ENCODE results near the gene PARVB. TPM values are rescaled to one million over a fixed set of nuclear protein-coding genes. Genes with fewer than 3 reads are reported as not detected.

The PARVB gene
- total RNA-seq, 1 experiment from 2014 or later, result 37.9 TPM

- no peak overlapping the region for H3K4me3 ChIP-seq (ENCODE audit: insufficient read depth, low read depth, low read length)
- no peaks in the 10 kb centered on the region for H3K36me3 ChIP-seq (replicated peaks; ENCODE audit: control insufficient read depth, insufficient read depth, low read length)
- peak; percentile 33 for DNase-seq
- no peaks in the 10 kb centered on the region for H3K27me3 ChIP-seq (ENCODE audit: control insufficient read depth, insufficient read depth, low read length)
Measured at GRCh38 chr22:44220727-44221680, 196.9 kb downstream of the PARVB start.

GRCh38 chr22:44221710-44222475, 197.8 kb downstream of the PARVB start:
- Histone ChIP-seq H3K27me3 (ENCODE audit: control insufficient read depth, insufficient read depth, low read length) (no peaks in the 10 kb centered on the region), H3K4me3 (ENCODE audit: insufficient read depth, low read depth, low read length) (no peak overlapping the region), H3K36me3 (replicated peaks; ENCODE audit: control insufficient read depth, insufficient read depth, low read length) (no peaks in the 10 kb centered on the region)
- peak; percentile 3 for DNase-seq

Other genes with a start within 250 kb of the PARVB start
- gene EFCAB6, start 212.0 kb upstream of the PARVB start, total RNA-seq (2014; rRNA removed; shearing (Covaris generic)), result 0.31 and 0.63 TPM in 2 replicates
- gene SULT4A1, start 161.8 kb upstream of the PARVB start, total RNA-seq (2014; rRNA removed; shearing (Covaris generic)), result 6.3 and 9.8 TPM in 2 replicates
- gene PNPLA5, start 132.3 kb upstream of the PARVB start, total RNA-seq (2014; rRNA removed; shearing (Covaris generic)), result 2.2 and 4.0 TPM in 2 replicates
- 10.7 and 15.0 TPM in 2 replicates for gene PNPLA3, start 100.5 kb upstream of the PARVB start, total RNA-seq (2014; rRNA removed; shearing (Covaris generic))
- gene SAMM50, start 68.9 kb upstream of the PARVB start, total RNA-seq (2014; rRNA removed; shearing (Covaris generic)), result 47.6 and 52.0 TPM in 2 replicates
- gene PARVG, start 156.6 kb downstream of the PARVB start, total RNA-seq (2014; rRNA removed; shearing (Covaris generic)), result 0.21 TPM in 1 of 2 replicates, not detected in the other

All from H7 (cell line).